HG02885 (cell line): Measurements from ENCODE around the gene ACADM.
"Not testable (repeated sequence)": the region's sequence is repeated elsewhere in the genome, so short reads cannot be mapped to it uniquely, and the experiment has no call there.

Source experiments
- ATAC-seq: cut with Tn5 transposase; IDR thresholded peaks from one replicate; pipeline ENCODE4 v1.9.1; 2021; ENCODE audit warnings: mild to moderate bottlenecking; ENCODE audit not compliant: unreplicated experiment, poor library complexity

The ACADM gene

DNA sequence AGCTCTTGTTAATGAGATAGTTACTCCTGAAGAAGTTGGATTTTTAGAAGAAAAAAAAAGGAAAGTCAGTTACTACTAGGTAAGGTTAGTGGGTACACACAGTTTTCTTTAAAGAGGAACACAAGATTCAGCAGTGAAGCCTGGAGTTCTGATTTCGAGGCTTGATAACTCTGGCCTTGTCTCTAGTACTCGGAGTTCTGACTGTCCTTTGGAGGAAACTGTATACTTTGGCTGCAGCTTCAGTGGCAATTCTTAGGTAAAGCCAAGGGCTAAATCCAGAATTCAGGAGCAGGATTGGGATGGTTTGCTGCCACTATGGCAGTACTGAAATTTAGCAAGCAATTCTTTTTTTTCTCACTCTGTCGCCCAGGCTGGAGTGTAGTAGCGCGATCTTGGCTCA is 9.2 kb downstream of the ACADM start:
- no peak for ATAC-seq

DNA sequence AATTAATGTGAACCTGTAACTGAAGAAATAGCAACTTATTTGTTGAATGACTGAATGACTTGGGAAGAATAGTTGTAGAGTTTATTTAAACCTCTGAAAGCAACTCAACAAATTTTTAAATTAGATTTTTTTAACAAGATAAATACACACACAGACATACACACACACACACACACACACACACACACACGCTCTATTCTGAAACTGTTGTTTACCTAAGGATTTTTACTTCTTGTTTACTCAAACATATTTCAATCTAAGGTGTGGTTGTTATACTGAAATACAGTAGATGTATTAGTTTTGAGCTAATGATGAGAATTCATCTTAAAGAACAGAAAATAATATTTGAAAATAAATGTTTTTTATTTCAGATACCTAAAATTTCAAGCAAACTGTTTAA is 11.5 kb downstream of the ACADM start:
- ATAC-seq = no peak

DNA sequence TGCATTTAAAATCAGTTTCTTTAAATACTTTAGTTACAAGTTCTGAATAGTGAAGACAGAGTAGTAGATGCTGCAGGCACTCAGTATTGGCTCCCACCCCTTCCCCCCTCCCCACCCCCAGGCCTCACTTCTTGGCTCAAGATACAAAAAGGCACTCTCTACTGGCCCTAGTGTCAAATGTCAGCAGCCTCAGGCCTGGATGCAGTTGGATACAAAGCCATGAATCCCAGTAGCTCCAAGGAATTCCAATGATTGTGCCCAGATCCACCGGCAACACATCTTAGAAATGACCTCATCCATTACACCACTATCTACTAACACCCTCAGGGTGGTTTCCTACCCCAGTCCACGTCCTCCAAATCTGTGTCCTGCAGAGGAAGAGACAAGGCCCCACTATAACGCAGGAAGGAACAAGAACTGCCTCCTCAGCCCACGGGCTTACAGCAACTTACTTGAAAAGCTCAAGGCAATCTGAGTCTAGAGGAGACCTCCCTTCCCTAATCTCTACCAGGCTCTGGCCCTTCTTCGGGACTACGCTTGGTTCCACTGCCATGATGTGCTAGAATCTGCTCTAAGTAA is 17.6 kb downstream of the ACADM start:
- ATAC-seq = no peak

DNA sequence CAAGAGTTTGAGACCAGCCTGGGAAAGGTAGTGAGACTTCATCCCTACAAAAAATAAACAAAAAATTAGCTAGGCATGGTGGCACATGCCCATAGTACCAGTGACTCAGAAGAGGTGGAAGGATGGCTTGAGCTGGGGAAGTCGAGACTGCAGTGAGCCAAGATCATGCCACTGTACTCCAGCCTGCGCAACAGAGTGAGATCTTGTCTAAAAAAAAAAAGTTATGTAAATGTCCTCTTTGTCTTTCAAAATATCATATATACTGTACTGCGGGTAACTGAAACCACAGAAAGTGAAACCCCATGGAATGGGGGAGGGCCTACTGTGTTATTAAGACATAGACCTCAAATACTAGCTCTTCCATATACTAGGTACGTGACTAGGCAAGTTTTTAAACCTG is 20.8 kb downstream of the ACADM start:
- peak; percentile 92 for ATAC-seq

GRCh38 chr1:75757210-75757609 is 32.7 kb downstream of the ACADM start:
- ATAC-seq = not testable (repeated sequence)

- not testable (repeated sequence) for ATAC-seq
Observed at GRCh38 chr1:75758543-75758942, 34.0 kb downstream of the ACADM start.

DNA sequence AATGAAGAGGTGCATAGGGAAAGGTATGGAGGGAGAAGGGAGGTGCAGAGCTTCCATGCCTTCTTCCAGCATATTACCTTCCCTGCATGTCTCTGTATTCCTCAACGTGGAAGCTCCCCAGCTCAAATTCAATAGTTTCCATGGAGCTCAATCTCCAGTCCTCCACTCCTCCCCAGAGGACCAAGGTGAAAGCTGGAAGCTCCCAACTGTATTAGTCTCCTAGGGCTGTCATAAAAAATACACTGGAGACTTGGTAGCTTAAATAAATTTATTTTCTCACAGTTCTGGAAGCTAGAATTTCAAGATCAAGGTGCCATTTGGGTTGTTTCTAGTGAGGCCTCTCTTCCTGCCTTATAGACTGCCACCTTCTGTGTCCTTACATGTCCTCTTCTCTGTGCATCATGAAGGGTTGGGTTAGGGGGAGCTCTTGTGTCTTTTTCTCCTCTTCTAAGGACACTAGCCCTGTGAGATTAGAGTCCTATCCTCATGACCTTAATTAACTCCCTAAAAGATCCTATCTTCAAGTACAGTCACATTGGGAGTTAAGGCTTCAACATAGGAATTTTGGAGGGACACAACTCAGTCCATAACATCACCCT is 39.6 kb downstream of the ACADM start:
- peak; percentile 48 for ATAC-seq

GRCh38 chr1:75765697-75766355 is 41.3 kb downstream of the ACADM start:
- peak; percentile 37 for ATAC-seq

GRCh38 chr1:75768016-75768415 is 43.5 kb downstream of the ACADM start:
- no peak for ATAC-seq

DNA sequence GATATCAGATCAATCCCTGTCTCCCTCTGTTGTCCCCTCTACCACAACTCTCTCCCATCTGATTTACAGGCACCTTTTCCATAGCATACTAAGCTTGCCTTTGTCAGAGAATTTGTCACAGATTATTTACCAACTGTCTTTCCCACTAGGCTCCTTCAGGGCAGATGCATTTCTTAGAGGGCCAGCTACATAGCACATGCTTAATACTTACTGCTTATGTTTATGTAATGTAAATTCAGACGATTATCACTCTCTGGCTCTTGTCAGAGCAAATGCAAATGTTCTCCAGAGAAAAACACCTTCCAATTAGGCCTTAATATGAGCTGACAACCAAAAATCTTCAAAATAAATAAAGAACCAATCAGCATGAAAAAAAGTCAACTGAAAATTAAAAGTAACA is 46.3 kb downstream of the ACADM start:
- ATAC-seq = no peak

DNA sequence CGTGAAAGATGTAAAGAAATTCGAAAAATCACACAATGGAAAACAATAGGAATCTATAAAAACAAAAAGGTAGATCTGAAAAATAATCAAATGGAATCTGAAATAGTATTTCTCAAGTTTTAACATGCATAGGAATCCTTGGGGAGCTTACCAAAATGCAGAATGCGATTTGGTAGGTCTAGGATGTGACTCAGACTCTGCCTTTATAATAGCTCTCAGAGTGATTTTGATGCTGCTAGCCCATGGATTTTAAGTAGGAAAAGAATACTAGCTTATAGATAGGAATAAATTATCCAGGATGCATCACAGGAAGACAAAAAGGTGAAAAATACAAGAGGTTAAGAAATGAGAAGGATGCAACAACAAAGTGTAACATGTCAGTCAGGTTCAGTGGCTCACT is 47.5 kb downstream of the ACADM start:
- ATAC-seq = no peak

GRCh38 chr1:75777812-75778211 is 53.3 kb downstream of the ACADM start:
- not testable (repeated sequence) for ATAC-seq

GRCh38 chr1:75778694-75779093 is 54.2 kb downstream of the ACADM start:
- not testable (repeated sequence) for ATAC-seq

- ATAC-seq = not testable (repeated sequence)
Observed at GRCh38 chr1:75780183-75780582, 55.7 kb downstream of the ACADM start.

DNA sequence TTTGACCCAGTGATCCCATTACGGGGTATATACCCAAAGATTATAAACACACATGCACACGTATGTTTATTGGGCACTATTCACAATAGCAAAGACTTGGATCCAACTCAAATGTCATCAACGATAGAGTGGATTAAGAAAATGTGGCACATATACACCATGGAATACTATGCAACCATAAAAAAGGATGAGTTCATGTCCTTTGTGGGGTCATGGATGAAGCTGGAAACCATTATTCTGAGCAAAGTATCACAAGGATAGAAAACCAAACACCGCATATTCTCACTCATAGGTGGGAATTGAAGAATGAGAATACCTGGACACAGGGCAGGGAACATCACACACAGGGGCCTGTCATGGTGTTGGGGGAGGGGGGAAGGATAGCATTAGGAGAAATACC is 59.4 kb downstream of the ACADM start:
- ATAC-seq = not testable (repeated sequence)

GRCh38 chr1:75785320-75785982 is 60.9 kb downstream of the ACADM start:
- ATAC-seq = peak; percentile 15

DNA sequence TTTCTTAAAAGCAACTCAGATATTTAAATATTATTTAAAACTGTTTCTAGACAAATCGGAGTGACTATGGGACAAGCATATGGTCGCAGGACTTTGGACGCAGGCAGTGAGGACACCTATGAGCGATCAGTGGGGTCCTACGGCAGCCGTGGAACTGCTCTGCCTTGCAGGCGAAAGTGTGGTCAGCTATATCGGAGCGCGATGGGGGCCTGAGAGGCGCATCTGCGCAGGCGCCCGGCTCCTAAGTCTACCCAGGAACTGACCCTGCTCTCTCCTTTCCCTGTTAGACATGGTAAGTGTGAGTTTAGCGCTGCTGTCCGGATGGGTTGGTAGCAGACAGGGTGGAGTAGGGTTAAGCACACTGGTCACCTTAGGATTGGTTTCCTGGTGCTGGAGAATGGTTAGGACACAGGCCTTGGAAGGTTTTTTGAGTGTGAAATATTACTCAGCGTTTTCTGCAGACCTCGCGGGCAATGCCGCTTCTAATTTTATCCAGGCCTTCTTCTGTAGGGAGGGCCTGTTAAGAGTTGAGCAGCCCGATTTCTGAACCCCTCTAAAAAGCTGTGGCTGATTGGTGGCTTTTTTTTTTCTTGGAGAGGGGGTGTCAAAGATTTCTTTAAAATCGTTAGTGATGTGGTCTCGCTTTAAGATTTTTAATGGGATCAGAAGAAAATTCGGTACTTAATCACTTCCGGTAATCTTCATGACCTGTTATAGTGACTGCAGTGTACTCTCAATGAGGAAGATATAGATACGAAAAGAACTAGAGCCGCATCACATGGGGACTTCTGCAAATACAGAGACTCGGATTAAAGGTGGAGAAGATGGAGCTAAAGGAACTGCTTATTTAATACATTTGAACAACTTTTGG is 61.7 kb downstream of the ACADM start, which contains the start of gene RABGGTB:
RABGGTB (plus strand) TSS at position 274 of the 871 bp plus-strand sequence; CDS start at position 290, 16 bp downstream.
- ATAC-seq = peak; percentile 57

DNA sequence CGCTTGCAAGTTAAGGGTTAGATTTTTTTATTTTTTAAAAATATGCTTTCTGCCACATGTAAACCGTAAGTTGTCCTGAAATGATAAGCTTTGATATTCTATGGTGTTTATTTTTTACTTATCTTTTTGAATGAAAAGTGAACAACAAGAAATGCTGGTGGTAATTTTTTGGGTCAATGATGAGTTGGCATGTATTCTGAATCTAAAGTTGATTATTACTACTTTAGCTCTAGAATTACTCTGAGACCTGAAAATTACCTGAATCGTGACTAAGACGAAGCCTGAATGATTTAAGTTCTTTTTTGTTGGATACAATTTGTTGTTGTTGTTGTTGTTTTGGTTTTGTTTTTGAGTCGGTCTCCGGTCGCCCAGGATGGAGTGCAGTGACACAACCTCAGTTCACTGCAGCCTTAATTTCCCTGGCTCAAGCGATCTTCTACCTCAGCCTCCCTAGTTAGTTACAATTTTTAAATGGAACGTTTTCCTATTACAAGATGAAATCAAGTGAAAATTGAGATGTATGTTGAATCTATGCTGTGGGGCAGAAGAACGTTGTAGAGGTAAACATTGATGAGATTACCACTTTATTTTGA is 62.5 kb downstream of the ACADM start:
- ATAC-seq = no peak

DNA sequence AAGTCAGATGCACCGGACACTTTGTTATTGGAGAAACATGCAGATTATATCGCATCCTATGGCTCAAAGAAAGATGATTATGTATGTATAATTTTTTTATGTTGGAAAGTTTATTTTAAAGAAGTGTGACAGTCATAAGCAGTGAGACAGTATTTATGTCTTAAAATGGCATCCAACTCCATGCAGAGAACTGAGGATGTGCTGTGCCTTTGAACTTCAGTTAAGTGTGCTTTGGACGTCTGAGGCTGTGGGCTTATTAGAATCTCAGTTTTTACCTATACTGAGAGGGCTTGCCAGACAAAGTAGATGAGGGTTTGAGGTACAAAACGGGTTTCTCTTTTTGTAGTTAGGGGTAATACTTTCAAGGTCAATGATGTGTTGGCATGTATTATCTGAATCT is 63.0 kb downstream of the ACADM start:
- no peak for ATAC-seq

DNA sequence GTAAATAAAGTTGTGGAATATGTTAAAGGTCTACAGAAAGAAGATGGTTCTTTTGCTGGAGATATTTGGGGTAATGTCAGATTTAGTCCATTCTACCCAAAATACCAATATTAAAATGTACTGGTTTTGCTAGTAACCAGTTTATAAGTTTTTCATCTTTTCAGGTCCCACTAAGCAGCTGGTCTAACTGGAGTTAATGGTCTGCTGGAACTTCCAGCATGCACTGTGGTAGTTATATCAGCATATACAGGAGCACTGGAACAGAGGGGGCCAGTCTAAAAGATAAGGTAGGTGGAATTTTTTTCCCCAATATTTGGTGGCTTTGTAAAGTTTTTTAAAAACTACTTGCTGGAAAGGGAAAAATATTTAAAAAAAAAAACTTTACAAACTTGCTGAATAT is 65.5 kb downstream of the ACADM start:
- no peak for ATAC-seq
